HCT116 (cell line): ENCODE measurements around the gene TUBA4A. TPM values are rescaled to one million over a fixed set of nuclear protein-coding genes. Genes with fewer than 3 reads are reported as not detected.

Source experiments
- ATAC-seq: fragments of 200-7000 bp; cut with Tn5 transposase; 2 replicates; pipeline ENCODE4 v1.9.1; 2020; ENCODE audit warnings: mild to moderate bottlenecking, moderate library complexity
- BruUV-seq: library from RNA; stranded (reverse); fragments of 400-500 nt; replicated peaks from 2 replicates; lab custom pipeline; 2021; lab: Mats Ljungman, UMichigan
- CTCF ChIA-PET: fragments of 300-600 bp; sonication (Branson Sonifier 250); formaldehyde crosslinking; loops from one replicate; lab custom pipeline; 2021; ENCODE audit warnings: antibody characterized with exemption; lab: Charles Lee
- POLR2A ChIA-PET: fragments of 300-600, 350-600 bp; sonication (Branson Sonifier 250); formaldehyde crosslinking; loops from one replicate; lab custom pipeline; 2021; ENCODE audit warnings: antibody characterized with exemption; lab: Charles Lee
- RAD21 ChIA-PET, 2 experiments: fragments of 300-600 bp; sonication (Branson Sonifier 250); formaldehyde crosslinking; loops; one replicate each; lab custom pipeline; 2023; ENCODE audit warnings: low total read pairs in 2 of 2; ENCODE audit not compliant: uncharacterized antibody in 2 of 2, unreplicated experiment in 2 of 2, low non-redundant PET in 1 of 2; lab: Charles Lee
- DNase-seq: peaks from one replicate; pipeline ENCODE4 v3.0.0-alpha.2; 2010; ENCODE audit warnings: low read depth, low spot score
- H2AFZ ChIP-seq: fragments of 200-600 bp; shearing (Covaris generic), sonication (generic); 2 replicates; pipeline ENCODE4 v1.6.1; 2017; ENCODE audit warnings: low read depth, mixed run types, mixed read lengths, antibody characterized with exemption, low read length; ENCODE audit not compliant: poor library complexity, severe bottlenecking
- H3K27ac ChIP-seq: 2 replicates; pipeline ENCODE4 v1.5.1; 2012; ENCODE audit warnings: low read depth, low read length
- H3K27me3 ChIP-seq: fragments of 200-600 bp; sonication (generic); 2 replicates; pipeline ENCODE4 v1.6.1; 2016; ENCODE audit warnings: mixed run types, low read length, mixed read lengths; ENCODE audit not compliant: insufficient read depth
- H3K36me3 ChIP-seq, 2 experiments: fragments of 200-500 bp in 1 of 2; fragments of 200-600 bp in 1 of 2; sonication (Bioruptor generic) in 1 of 2; sonication (generic) in 1 of 2; 2 replicates each; pipeline versions ENCODE4 v1.5.1 to v1.6.1; 2014 to 2016; ENCODE audit warnings: low read length in 2 of 2, inconsistent platforms in 1 of 2, mixed read lengths in 1 of 2, mixed run types in 1 of 2; ENCODE audit not compliant: insufficient read depth in 2 of 2, control insufficient read depth in 1 of 2
- H3K4me1 ChIP-seq, 2 experiments: fragments of 200-600 bp in 1 of 2; sonication (generic) in 1 of 2; 2 replicates each; pipeline versions ENCODE4 v1.5.1 to v1.6.1; 2012 to 2017; ENCODE audit warnings: low read length in 2 of 2, inconsistent platforms in 1 of 2, mild to moderate bottlenecking in 1 of 2, mixed read lengths in 1 of 2, mixed run types in 1 of 2, moderate library complexity in 1 of 2; ENCODE audit not compliant: insufficient read depth in 2 of 2, control insufficient read depth in 1 of 2
- H3K4me2 ChIP-seq: fragments of 200-600 bp; sonication (generic); 2 replicates; pipeline ENCODE4 v1.6.1; 2017; ENCODE audit warnings: mixed run types, low read length, mixed read lengths
- H3K4me3 ChIP-seq, 2 experiments: fragments of 200-600 bp in 1 of 2; sonication (generic) in 1 of 2; replicated peaks in 1 of 2; 2 replicates each; pipeline ENCODE4 v1.5.1; 2011 to 2016; ENCODE audit warnings: low read length in 2 of 2, control low read depth in 1 of 2, low read depth in 1 of 2, mild to moderate bottlenecking in 1 of 2, mixed read lengths in 1 of 2, mixed run types in 1 of 2
- H3K79me2 ChIP-seq: fragments of 200-600 bp; sonication (generic); 2 replicates; pipeline ENCODE4 v1.6.1; 2017; ENCODE audit warnings: mild to moderate bottlenecking, mixed run types, low read length, moderate library complexity, mixed read lengths; ENCODE audit not compliant: insufficient read depth
- H3K9ac ChIP-seq: fragments of 200-600 bp; sonication (generic); 2 replicates; pipeline ENCODE4 v1.6.1; 2016; ENCODE audit warnings: low read length, mixed read lengths
- H3K9me2 ChIP-seq: fragments of 200-600 bp; sonication (generic), shearing (Covaris generic); 2 replicates; pipeline ENCODE4 v1.6.1; 2017; ENCODE audit warnings: mixed run types, mild to moderate bottlenecking, moderate library complexity; ENCODE audit not compliant: insufficient read depth
- H3K9me3 ChIP-seq, 2 experiments: fragments of 200-500 bp in 1 of 2; fragments of 200-600 bp in 1 of 2; sonication (Bioruptor generic) in 1 of 2; sonication (generic) in 1 of 2; 2 replicates each; pipeline ENCODE4 v1.6.1; 2014 to 2017; ENCODE audit warnings: low read length in 2 of 2, mixed read lengths in 2 of 2, inconsistent platforms in 1 of 2, low read depth in 1 of 2, mild to moderate bottlenecking in 1 of 2, mixed run types in 1 of 2, moderate library complexity in 1 of 2; ENCODE audit not compliant: control insufficient read depth in 1 of 2, insufficient read depth in 1 of 2
- H4K20me1 ChIP-seq: fragments of 200-600 bp; sonication (generic), shearing (Covaris generic); 2 replicates; pipeline ENCODE4 v1.6.1; 2017; ENCODE audit warnings: mixed run types, mild to moderate bottlenecking, moderate library complexity; ENCODE audit not compliant: insufficient read depth
- CEBPB ChIP-seq: IDR thresholded peaks from 2 replicates; pipeline ENCODE4 v1.6.1; 2012; ENCODE audit warnings: low read depth
- CTCF ChIP-seq, 3 experiments: fragments of 200-600 bp in 1 of 3; sonication (generic) in 1 of 3; IDR thresholded peaks in 2 of 3; conservative IDR thresholded peaks in 1 of 3; 2 replicates each; pipeline ENCODE4 v1.5.1; 2012 to 2017; ENCODE audit warnings: low read depth in 2 of 3, low read length in 2 of 3, antibody characterized with exemption in 1 of 3, borderline replicate concordance in 1 of 3, control low read depth in 1 of 3, mild to moderate bottlenecking in 1 of 3, mixed read lengths in 1 of 3, mixed run types in 1 of 3, moderate library complexity in 1 of 3; ENCODE audit not compliant: insufficient read depth in 1 of 3
- EGR1 ChIP-seq: IDR thresholded peaks from 2 replicates; pipeline ENCODE4 v1.6.1; 2012; ENCODE audit warnings: low read depth
- ELF1 ChIP-seq: IDR thresholded peaks from 2 replicates; pipeline ENCODE4 v1.6.1; 2012; ENCODE audit warnings: low read depth, borderline replicate concordance
- JUND ChIP-seq: IDR thresholded peaks from 2 replicates; pipeline ENCODE4 v1.6.1; 2012
- POLR2AphosphoS5 ChIP-seq: IDR thresholded peaks from 2 replicates; pipeline ENCODE4 v1.6.1; 2011; ENCODE audit warnings: mild to moderate bottlenecking, low read depth, low read length, moderate library complexity
- RAD21 ChIP-seq: IDR thresholded peaks from 2 replicates; pipeline ENCODE4 v1.6.1; 2012; ENCODE audit warnings: low read depth, mild to moderate bottlenecking
- SRF ChIP-seq: IDR thresholded peaks from 2 replicates; pipeline ENCODE4 v1.6.1; 2012; ENCODE audit warnings: low read depth
- ZBTB33 ChIP-seq: IDR thresholded peaks from 2 replicates; pipeline ENCODE4 v1.6.1; 2011; ENCODE audit warnings: mild to moderate bottlenecking, low read length, moderate library complexity; ENCODE audit not compliant: insufficient replicate concordance; ENCODE audit errors: extremely low read depth
- ZFX ChIP-seq: fragments of 450-650 bp; IDR thresholded peaks from 2 replicates; pipeline ENCODE4 v1.6.1; 2017
- ZNF274 ChIP-seq: fragments of 200-500 bp; sonication (Bioruptor generic); IDR thresholded peaks from 2 replicates; pipeline ENCODE4 v1.6.1; 2014; ENCODE audit warnings: mild to moderate bottlenecking, low read depth, low read length, inconsistent platforms
- intact Hi-C: fragments of 100-400 bp; cut with micrococcal nuclease; formaldehyde crosslinking; loops from 2 replicates; pipeline ENCODE4 v1.10.0; 2022
- total RNA-seq: library from RNA; stranded (reverse); gene quantifications from one replicate; pipeline ENCODE4 v1.2.1, GENCODE V29; 2021; ENCODE audit not compliant: unreplicated experiment

TUBA4A gene
- total RNA-seq, 1 experiment from 2014 or later: 32.7 TPM

GRCh38 chr2:219216535-219216915 lies 37.2 kb downstream of the TUBA4A start:
- POLR2A ChIA-PET: interaction anchor here (2.3 kb wide), 1 partner anchor 10 kb away, joined by 18 read pairs; the partner anchor contains the start of gene ZFAND2B
- CTCF ChIA-PET: interaction anchor here (0.6 kb wide), 1 partner anchor 36 kb away, joined by 5 read pairs; no protein-coding TSS in a partner anchor
- intact Hi-C loops: no loop called here

More at GRCh38 chr2:219216535-219216915, 37.2 kb downstream of the TUBA4A start:
- H3K4me3 ChIP-seq: no peak overlapping the region
- DNase-seq (no peak), ATAC-seq (no peak)
- no peak overlapping the region for H3K27ac ChIP-seq
- H3K9me2 ChIP-seq: no peaks in the 10 kb centered on the region
- H2AFZ ChIP-seq: no peak overlapping the region
- H3K9me3 ChIP-seq: no peaks in the 10 kb centered on the region
- H3K36me3 ChIP-seq: peaks cover 3 to 15% of the 10 kb centered on the region in 2 experiments; a peak in 1 of 4 replicates
- H3K4me2 ChIP-seq: 0 out of 2 replicates have a peak overlapping the region, but pooled peaks have one; percentile 5
- no peaks in the 10 kb centered on the region for H4K20me1 ChIP-seq
- no peaks in the 10 kb centered on the region for H3K79me2 ChIP-seq
- no peaks in the 10 kb centered on the region for H3K27me3 ChIP-seq
- no peak overlapping the region for H3K9ac ChIP-seq
- TF ChIP-seq SRF: no peak
- no peak for TF ChIP-seq EGR1
- no peak for TF ChIP-seq ZBTB33
- no peak for TF ChIP-seq CEBPB
- TF ChIP-seq ELF1: no peak
- TF ChIP-seq POLR2AphosphoS5: no peak
- TF ChIP-seq JUND: no peak
- TF ChIP-seq ZNF274: no peak
- TF ChIP-seq CTCF (IDR thresholded peaks at IDR 0.05 in 2 of 3, conservative IDR thresholded peaks at IDR 0.05 in 1 of 3; ENCODE audit: borderline replicate concordance in 1 of 3, insufficient read depth in 1 of 3, low read depth in 2 of 3, low read length in 2 of 3): no peak
- TF ChIP-seq ZFX: no peak
- no peak for TF ChIP-seq RAD21
- H3K4me1 ChIP-seq: peaks cover 9 to 37% of the 10 kb centered on the region in 2 experiments; a peak in 3 of 4 replicates
- RAD21 ChIA-PET: no interaction called here
- no TSS peak for BruUV-seq
